ENCODE data around the gene PRDM4.
"Not testable (repeated sequence)": the region's sequence is repeated elsewhere in the genome, so short reads cannot be mapped to it uniquely, and the experiment has no call there.

PRDM4 gene

GRCh38 chr12:107774349-107775029, 13.6 kb upstream of the PRDM4 start, which contains the start of gene ASCL4:
Gene ASCL4, plus strand, starts transcription at chr12:107774704. Its CDS starts 515 bp downstream, at chr12:107775219.
- no peak for DNase-seq

GRCh38 chr12:107767466-107767865, 6.5 kb upstream of the PRDM4 start:
- no peak for DNase-seq

GRCh38 chr12:107765316-107765715, 4.4 kb upstream of the PRDM4 start:
- no peak for DNase-seq

- DNase-seq: no peak
These were observed 3.7 kb upstream of the PRDM4 start for GRCh38 chr12:107764626-107765025.

GRCh38 chr12:107762874-107763273, 1.9 kb upstream of the PRDM4 start:
- no peak for DNase-seq

GRCh38 chr12:107761502-107761904, 566 bp upstream of the PRDM4 start:
- no peak for DNase-seq

GRCh38 chr12:107760207-107760808, 629 bp downstream of the PRDM4 start:
- peak; percentile 26 for DNase-seq

GRCh38 chr12:107759410-107759809, 1.5 kb downstream of the PRDM4 start:
- no peak for DNase-seq

GRCh38 chr12:107749083-107749482, 11.9 kb downstream of the PRDM4 start:
- no peak for DNase-seq

GRCh38 chr12:107748472-107748871, 12.5 kb downstream of the PRDM4 start:
- no peak for DNase-seq

GRCh38 chr12:107736914-107737313, 24.0 kb downstream of the PRDM4 start:
- DNase-seq: no peak

GRCh38 chr12:107735763-107736162, 25.2 kb downstream of the PRDM4 start:
- DNase-seq: no peak

GRCh38 chr12:107734139-107734538, 26.8 kb downstream of the PRDM4 start:
- no peak for DNase-seq

- DNase-seq: no peak
These were observed 28.6 kb downstream of the PRDM4 start for GRCh38 chr12:107732365-107732764.

- no peak for DNase-seq
These were observed 29.6 kb downstream of the PRDM4 start for GRCh38 chr12:107731366-107731765.

- DNase-seq: no peak
These were observed 30.2 kb downstream of the PRDM4 start for GRCh38 chr12:107730618-107731341.

- not testable (repeated sequence) for DNase-seq
These were observed 33.2 kb downstream of the PRDM4 start for GRCh38 chr12:107727742-107728141.

- DNase-seq: not testable (repeated sequence)
These were observed 33.6 kb downstream of the PRDM4 start for GRCh38 chr12:107727327-107727726.

GRCh38 chr12:107718606-107719005, 42.3 kb downstream of the PRDM4 start:
- DNase-seq: no peak

GRCh38 chr12:107715780-107716179, 45.2 kb downstream of the PRDM4 start:
- no peak for DNase-seq

GRCh38 chr12:107705522-107705921, 55.4 kb downstream of the PRDM4 start:
- DNase-seq: not testable (repeated sequence)

- DNase-seq: no peak
These were observed 56.9 kb downstream of the PRDM4 start for GRCh38 chr12:107704041-107704440.

GRCh38 chr12:107702106-107702505, 58.8 kb downstream of the PRDM4 start:
- no peak for DNase-seq

GRCh38 chr12:107695772-107696171, 65.2 kb downstream of the PRDM4 start:
- DNase-seq: not testable (repeated sequence)
